Body of pancreas (tissue), 4 donors: ENCODE data around the gene ARF1.

ENCODE experiments used
- POLR2A ChIP-seq, 3 donors: fragments of 450-650 bp; IDR thresholded peaks; one replicate each; pipeline ENCODE4 v1.6.1; 2016; ENCODE audit warnings: antibody characterized with exemption in 3 of 3, mild to moderate bottlenecking in 2 of 3
- TF ChIP-seq, protein P1 (sequence below), 7 experiments: fragments of 450-650 bp in 4 of 7; fragments of 200-600 bp in 3 of 7; sonication (generic) in 3 of 7; IDR thresholded peaks; one replicate each; pipeline ENCODE4 v1.5.1; 2016 to 2019; ENCODE audit warnings: antibody characterized with exemption in 7 of 7

DNA sequence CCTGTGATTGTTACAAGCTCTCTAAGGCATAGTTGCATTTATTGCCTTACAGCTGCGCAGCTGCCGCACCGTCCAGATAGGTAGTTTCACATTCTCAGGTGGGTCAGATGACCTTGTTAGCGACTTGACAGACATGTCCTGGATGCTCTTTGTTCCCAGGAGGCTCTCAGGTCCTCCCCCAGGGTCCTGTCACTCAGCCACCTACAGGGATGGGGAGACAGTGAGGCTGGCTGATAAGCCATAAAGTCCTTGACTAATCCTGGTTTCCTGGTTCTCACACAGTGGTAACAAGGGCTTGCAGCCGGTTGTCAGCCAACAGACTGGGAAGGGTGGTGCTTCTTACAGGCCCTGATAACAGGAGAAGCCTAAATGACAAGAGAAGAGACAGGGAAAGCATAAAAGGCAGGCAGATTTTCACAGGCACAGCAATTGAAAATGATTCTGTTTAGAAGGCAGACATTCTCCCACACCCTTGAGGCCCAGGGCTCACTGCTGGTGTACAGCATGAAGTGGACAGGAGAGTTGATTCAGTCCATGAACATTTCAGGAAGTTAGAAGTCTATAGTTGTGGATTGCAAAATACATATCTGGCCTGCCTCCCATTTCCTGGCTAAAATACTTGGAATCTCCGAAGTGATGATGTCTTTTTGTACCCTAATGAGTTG is 2.9 kb downstream of the ARF1 start:
- TF ChIP-seq, protein P1, sequence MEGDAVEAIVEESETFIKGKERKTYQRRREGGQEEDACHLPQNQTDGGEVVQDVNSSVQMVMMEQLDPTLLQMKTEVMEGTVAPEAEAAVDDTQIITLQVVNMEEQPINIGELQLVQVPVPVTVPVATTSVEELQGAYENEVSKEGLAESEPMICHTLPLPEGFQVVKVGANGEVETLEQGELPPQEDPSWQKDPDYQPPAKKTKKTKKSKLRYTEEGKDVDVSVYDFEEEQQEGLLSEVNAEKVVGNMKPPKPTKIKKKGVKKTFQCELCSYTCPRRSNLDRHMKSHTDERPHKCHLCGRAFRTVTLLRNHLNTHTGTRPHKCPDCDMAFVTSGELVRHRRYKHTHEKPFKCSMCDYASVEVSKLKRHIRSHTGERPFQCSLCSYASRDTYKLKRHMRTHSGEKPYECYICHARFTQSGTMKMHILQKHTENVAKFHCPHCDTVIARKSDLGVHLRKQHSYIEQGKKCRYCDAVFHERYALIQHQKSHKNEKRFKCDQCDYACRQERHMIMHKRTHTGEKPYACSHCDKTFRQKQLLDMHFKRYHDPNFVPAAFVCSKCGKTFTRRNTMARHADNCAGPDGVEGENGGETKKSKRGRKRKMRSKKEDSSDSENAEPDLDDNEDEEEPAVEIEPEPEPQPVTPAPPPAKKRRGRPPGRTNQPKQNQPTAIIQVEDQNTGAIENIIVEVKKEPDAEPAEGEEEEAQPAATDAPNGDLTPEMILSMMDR (IDR thresholded peaks at IDR 0.05) = no peak
- peak in 1 of 3 donors; percentile 32 for TF ChIP-seq POLR2A (IDR thresholded peaks at IDR 0.05)
